ENCODE measurements around the gene GPS1.

The GPS1 gene

GRCh38 chr17:82073446-82073845 lies 21.7 kb downstream of the GPS1 start:
- Histone ChIP-seq H3K9ac (ENCODE audit: low read length) (no peak overlapping the region), H3F3A (ENCODE audit: insufficient read depth, low read length) (peaks cover 3% of the 10 kb centered on the region; the same call in 1 of the 2 replicates), H4K20me1 (ENCODE audit: insufficient read depth, low read length) (no peaks in the 10 kb centered on the region), H3K27me3 (ENCODE audit: insufficient read depth, low read length) (peaks cover 4% of the 10 kb centered on the region; the same call in 1 of the 2 replicates), H3K9me3 (ENCODE audit: low read length) (no peaks in the 10 kb centered on the region), H3K9me2 (ENCODE audit: low read depth, low read length) (no peaks in the 10 kb centered on the region), H3K4me2 (ENCODE audit: low read length) (no peak overlapping the region), H3K79me2 (ENCODE audit: insufficient read depth, low read length) (no peaks in the 10 kb centered on the region), H3K4me1 (ENCODE audit: insufficient read depth, low read length, severe bottlenecking) (no peaks in the 10 kb centered on the region), H3K36me3 (ENCODE audit: insufficient read depth, low read length) (peaks cover 20% of the 10 kb centered on the region), H3K4me3 (ENCODE audit: low read depth, low read length, poor library complexity, severe bottlenecking) (no peak overlapping the region), H2AFZ (ENCODE audit: low read length) (no peak overlapping the region), H3K27ac (ENCODE audit: low read depth, low read length, poor library complexity, severe bottlenecking) (no peak overlapping the region)
- TF ChIP-seq CTCF (IDR thresholded peaks at IDR 0.05; ENCODE audit: low read length), result no peak
- no peak for TF ChIP-seq EZH2 (IDR thresholded peaks at IDR 0.05; ENCODE audit: borderline replicate concordance, low read length)

- Histone ChIP-seq H2AFZ (ENCODE audit: low read length) (no peak overlapping the region), H3K9me2 (ENCODE audit: low read depth, low read length) (no peaks in the 10 kb centered on the region), H3K4me2 (ENCODE audit: low read length) (no peak overlapping the region), H3K4me3 (ENCODE audit: low read depth, low read length, poor library complexity, severe bottlenecking) (no peak overlapping the region), H3K9me3 (ENCODE audit: low read length) (no peaks in the 10 kb centered on the region), H3K27me3 (ENCODE audit: insufficient read depth, low read length) (peaks cover 4% of the 10 kb centered on the region; the same call in 1 of the 2 replicates), H3K27ac (ENCODE audit: low read depth, low read length, poor library complexity, severe bottlenecking) (no peak overlapping the region), H3K36me3 (ENCODE audit: insufficient read depth, low read length) (peaks cover 46% of the 10 kb centered on the region), H3K4me1 (ENCODE audit: insufficient read depth, low read length, severe bottlenecking) (no peaks in the 10 kb centered on the region), H3K79me2 (ENCODE audit: insufficient read depth, low read length) (no peaks in the 10 kb centered on the region), H4K20me1 (ENCODE audit: insufficient read depth, low read length) (no peaks in the 10 kb centered on the region), H3K9ac (ENCODE audit: low read length) (no peak overlapping the region), H3F3A (ENCODE audit: insufficient read depth, low read length) (peaks cover 3% of the 10 kb centered on the region; the same call in 1 of the 2 replicates)
- TF ChIP-seq EZH2 (IDR thresholded peaks at IDR 0.05; ENCODE audit: borderline replicate concordance, low read length), result no peak
Observed at GRCh38 chr17:82076018-82076784, 24.5 kb downstream of the GPS1 start.

- H3K36me3 ChIP-seq (ENCODE audit: insufficient read depth, low read length), result peaks cover 52% of the 10 kb centered on the region
- peaks cover 3% of the 10 kb centered on the region; the same call in 1 of the 2 replicates for H3F3A ChIP-seq (ENCODE audit: insufficient read depth, low read length)
- H3K9me3 ChIP-seq (ENCODE audit: low read length), result no peaks in the 10 kb centered on the region
- no peaks in the 10 kb centered on the region for H3K79me2 ChIP-seq (ENCODE audit: insufficient read depth, low read length)
- H4K20me1 ChIP-seq (ENCODE audit: insufficient read depth, low read length), result no peaks in the 10 kb centered on the region
- H3K27ac ChIP-seq (ENCODE audit: low read depth, low read length, poor library complexity, severe bottlenecking), result no peak overlapping the region
- no peaks in the 10 kb centered on the region for H3K9me2 ChIP-seq (ENCODE audit: low read depth, low read length)
- no peaks in the 10 kb centered on the region for H3K4me1 ChIP-seq (ENCODE audit: insufficient read depth, low read length, severe bottlenecking)
- peaks cover 4% of the 10 kb centered on the region; the same call in 1 of the 2 replicates for H3K27me3 ChIP-seq (ENCODE audit: insufficient read depth, low read length)
- H3K4me3 ChIP-seq (ENCODE audit: low read depth, low read length, poor library complexity, severe bottlenecking), result no peak overlapping the region
- TF ChIP-seq EZH2 (IDR thresholded peaks at IDR 0.05; ENCODE audit: borderline replicate concordance, low read length), result no peak
- H2AFZ ChIP-seq (ENCODE audit: low read length), result no peak overlapping the region
- no peak overlapping the region for H3K9ac ChIP-seq (ENCODE audit: low read length)
- no peak overlapping the region for H3K4me2 ChIP-seq (ENCODE audit: low read length)
Observed at GRCh38 chr17:82076785-82077591, 25.3 kb downstream of the GPS1 start.
